Measurements from ENCODE around the gene SDCCAG8.

SDCCAG8 gene

DNA sequence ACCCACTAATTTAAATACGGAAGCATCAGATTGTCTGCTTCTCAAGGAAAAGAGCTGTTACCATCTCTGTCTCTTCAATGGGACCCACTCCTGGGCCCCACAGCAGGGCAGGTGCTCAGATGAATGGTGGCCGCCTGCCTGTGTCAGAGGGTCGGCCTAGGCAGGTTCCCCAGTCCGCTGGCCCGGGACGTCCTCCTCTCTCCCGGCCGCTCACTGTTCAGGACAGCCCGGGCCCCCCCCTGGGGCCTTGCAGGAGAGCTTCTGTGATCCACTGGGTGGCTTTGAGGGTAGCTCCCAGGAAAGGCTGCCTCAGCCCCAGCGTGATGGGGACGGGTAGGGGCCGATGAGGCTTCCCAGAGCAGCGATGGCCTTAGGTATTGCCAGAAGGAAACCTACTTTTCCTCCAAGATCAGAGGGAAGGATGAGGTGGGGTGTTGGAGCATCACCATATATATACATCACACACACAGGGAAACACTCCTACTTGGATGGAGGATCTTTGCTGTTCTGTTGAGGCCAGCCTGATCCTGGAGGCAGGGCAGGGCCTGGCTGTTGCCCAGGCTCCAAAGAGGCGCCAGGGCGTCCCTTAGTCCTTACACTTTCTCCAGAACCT lies 231.3 kb downstream of the SDCCAG8 start:
- TF ChIP-seq, protein P1, sequence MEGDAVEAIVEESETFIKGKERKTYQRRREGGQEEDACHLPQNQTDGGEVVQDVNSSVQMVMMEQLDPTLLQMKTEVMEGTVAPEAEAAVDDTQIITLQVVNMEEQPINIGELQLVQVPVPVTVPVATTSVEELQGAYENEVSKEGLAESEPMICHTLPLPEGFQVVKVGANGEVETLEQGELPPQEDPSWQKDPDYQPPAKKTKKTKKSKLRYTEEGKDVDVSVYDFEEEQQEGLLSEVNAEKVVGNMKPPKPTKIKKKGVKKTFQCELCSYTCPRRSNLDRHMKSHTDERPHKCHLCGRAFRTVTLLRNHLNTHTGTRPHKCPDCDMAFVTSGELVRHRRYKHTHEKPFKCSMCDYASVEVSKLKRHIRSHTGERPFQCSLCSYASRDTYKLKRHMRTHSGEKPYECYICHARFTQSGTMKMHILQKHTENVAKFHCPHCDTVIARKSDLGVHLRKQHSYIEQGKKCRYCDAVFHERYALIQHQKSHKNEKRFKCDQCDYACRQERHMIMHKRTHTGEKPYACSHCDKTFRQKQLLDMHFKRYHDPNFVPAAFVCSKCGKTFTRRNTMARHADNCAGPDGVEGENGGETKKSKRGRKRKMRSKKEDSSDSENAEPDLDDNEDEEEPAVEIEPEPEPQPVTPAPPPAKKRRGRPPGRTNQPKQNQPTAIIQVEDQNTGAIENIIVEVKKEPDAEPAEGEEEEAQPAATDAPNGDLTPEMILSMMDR (IDR thresholded peaks at IDR 0.05; ENCODE audit: borderline replicate concordance, control extremely low read depth, extremely low read depth, insufficient read depth, missing control alignments), result no peak
- no peak for DNase-seq (ENCODE audit: low spot score)
- in situ Hi-C loops (cut with MboI; ENCODE audit: low sequenced_read_pairs, unreplicated experiment), result no loop called here

DNA sequence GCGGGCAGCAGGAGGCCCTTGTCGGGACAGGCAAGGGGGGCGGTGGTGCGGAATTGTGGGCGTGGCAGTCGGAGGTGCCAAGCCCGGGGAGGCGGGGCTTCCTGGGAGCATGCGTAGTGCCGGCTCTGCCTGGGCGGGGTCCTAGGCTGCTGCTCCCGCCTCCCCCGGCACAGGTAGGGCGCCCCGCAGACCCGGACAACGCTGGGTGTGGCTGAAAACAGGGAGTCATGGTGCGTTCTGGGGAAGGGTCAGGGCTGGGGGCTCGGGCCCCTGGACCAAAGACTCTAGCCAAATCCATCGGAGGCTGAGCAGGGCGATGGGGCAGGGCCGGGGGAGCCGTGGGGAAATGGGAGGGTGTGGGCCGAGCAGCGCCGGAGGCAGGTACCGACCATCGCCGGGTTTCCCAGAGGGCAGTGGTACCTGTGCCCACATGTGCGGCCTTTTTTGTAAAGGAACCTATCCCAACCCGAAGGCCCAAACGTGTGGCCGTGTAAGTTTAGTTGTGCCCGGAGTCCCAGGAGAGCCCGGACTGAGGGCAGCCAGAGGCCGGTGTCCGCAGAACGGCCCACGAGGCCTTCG lies 231.9 kb downstream of the SDCCAG8 start:
- no peak for DNase-seq (ENCODE audit: low spot score)
- TF ChIP-seq, protein P1 (IDR thresholded peaks at IDR 0.05; ENCODE audit: borderline replicate concordance, control extremely low read depth, extremely low read depth, insufficient read depth, missing control alignments), result no peak
- in situ Hi-C loops (cut with MboI; ENCODE audit: low sequenced_read_pairs, unreplicated experiment), result no loop called here

DNA sequence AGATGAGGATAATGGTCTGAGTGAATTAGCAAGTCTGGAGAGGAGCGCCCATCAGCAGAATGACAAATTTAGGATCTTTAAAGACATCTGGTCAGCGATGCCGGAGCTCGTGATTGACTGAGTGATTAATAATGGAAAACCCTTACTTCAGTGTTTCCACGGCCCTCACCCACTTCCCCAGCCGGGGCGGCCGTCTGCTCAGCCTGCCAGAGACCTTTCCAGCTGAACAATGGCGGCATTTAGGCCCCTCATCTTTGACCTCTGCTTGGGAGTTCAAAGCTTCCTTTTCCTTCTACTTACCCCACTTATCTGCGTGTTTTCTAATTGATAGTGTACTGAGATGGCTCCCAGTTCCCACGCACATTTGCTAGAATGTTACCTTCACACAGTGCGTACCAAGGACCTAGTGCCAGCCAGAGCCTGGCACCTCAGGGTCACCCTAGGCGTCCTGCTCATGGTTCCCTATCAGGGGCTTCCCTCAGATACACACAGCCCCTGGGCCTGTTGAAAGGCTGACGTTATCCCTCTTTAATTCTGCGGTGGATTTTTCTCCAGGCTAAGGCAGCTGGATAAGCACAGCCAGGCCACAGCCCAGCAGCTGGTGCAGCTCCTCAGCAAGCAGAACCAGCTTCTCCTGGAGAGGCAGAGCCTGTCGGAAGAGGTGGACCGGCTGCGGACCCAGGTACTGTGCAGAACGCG lies 232.8 kb downstream of the SDCCAG8 start:
- TF ChIP-seq, protein P1 (IDR thresholded peaks at IDR 0.05; ENCODE audit: borderline replicate concordance, control extremely low read depth, extremely low read depth, insufficient read depth, missing control alignments), result no peak
- in situ Hi-C loops (cut with MboI; ENCODE audit: low sequenced_read_pairs, unreplicated experiment), result no loop called here
- no peak for DNase-seq (ENCODE audit: low spot score)

DNA sequence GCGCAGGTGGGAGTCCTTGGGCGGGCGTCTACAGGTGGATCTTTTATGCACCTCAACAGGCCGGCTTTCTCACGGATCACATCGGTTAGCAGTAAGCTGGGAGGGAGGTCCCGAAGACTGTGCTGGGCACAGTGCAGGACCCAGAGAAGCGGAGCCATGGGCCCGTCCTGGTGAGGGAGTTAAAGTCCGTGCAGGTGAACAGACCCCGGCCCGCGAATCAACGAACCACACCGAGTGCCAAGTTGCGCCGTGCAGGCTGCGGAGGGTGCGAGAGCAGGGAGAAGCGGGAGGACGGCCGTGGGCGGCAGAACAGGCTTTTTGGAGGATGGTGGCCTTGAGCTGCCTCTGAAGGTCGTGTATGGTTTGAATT lies 233.3 kb downstream of the SDCCAG8 start:
- in situ Hi-C loops (cut with MboI; ENCODE audit: low sequenced_read_pairs, unreplicated experiment), result no loop called here
- DNase-seq (ENCODE audit: low spot score), result no peak
- TF ChIP-seq, protein P1 (IDR thresholded peaks at IDR 0.05; ENCODE audit: borderline replicate concordance, control extremely low read depth, extremely low read depth, insufficient read depth, missing control alignments), result no peak

DNA sequence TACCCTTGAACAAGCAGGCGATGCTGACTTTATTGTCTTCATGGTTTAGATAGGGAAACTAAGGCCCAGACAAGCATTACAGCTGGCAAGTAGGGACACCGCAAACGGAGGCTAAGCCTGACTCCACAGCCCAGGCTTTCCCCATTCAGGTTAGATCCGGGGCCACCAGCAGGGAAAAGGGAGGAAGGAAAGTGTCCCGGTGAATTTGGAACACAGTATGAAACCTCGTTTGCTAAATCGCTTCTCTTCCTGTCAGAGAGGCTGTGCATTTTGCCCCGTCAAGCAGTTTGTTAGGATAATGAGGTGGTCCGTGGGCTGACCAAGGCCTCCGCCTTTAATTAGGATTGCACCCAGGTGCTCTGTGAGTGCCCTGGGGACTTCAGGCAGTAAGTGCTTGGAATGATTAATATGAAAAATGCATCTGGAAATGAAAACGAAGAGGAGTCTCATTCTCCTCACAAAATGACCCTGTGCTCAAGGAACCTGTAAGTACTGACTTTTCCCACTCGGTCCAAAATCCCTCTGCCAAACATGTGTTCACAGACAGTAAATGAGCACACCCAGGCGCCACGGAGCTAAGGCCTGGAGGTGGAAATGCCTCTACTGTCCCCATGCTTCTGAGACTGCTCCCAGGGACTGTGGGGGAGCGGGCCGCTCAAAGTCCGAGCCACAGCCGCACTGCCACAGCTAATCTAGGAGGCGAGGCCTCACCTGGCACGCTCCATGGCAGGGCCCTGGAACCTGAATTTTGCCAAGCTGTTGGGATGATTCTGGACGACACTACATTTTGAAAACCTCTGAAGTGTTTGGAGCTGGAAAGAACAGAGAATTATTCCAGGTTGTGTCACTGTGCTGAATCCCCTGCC lies 234.1 kb downstream of the SDCCAG8 start:
- TF ChIP-seq, protein P1 (IDR thresholded peaks at IDR 0.05; ENCODE audit: borderline replicate concordance, control extremely low read depth, extremely low read depth, insufficient read depth, missing control alignments), result no peak
- in situ Hi-C loops (cut with MboI; ENCODE audit: low sequenced_read_pairs, unreplicated experiment), result no loop called here
- no peak for DNase-seq (ENCODE audit: low spot score)

All from GM13976 (cell line).